Medulla oblongata (tissue), 1 donor: ENCODE results near the gene ANK3.
A peak's percentile ranks its signal among the peaks of the same experiment; 100 is the strongest.

Experiments used
- DNase-seq: peaks from one replicate; pipeline ENCODE4 v3.0.0-alpha.2; 2015; ENCODE audit errors: extremely low spot score

ANK3 gene

GRCh38 chr10:60224066-60224705 lies 165.5 kb downstream of the ANK3 start:
- no peak for DNase-seq

GRCh38 chr10:60222047-60222446 lies 167.6 kb downstream of the ANK3 start:
- no peak for DNase-seq

DNA sequence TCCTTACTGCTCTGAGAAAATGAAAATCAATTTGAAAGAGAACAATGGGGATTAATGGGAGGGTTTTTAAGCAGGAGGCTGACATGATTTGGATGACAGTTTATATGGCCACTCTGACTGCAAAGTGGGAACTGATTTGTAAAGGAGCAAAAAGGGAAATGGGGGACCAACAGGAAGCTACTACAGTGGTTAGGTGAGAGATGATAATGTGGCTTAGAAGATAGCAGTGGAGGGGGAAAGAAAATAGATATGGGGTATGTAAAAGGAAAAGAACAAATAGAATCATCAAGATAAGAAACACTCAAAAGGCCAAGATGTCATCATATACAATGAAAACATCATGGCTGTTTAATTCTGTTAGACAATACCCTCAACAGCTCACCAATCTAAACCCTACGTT lies 177.5 kb downstream of the ANK3 start:
- DNase-seq, result no peak

DNA sequence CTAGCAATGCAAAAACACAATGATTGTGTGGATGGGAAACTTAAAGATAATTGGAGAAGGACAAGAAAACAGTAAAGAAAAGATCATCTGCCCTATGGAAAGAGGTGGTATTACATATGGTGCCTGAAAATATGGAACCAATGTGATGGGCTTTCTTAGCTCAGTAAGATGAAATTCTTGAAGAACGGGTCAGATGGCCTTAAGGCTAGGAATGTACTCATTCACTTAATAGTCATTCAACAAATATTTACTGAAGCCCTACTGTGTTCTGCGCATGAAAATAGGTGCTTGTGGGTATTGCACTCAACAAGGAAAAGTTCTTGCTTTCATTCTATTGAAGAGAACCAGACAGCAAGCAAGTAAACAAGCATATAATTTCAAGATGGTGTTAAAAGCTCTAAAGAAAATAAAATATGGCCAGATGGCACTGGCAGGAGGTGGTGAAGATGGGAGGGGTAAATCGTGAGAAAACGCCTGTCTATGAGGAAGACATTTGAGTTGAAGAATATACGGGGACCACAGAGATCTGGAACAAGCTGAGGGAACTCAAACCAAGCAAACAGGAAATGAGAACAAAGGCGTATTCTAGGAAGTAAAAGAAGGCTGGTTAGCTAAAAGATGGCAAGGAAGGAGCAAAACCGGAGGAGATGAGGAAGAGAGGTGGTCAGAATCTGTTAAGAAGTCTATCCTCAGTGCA lies 179.7 kb downstream of the ANK3 start:
- no peak for DNase-seq

DNA sequence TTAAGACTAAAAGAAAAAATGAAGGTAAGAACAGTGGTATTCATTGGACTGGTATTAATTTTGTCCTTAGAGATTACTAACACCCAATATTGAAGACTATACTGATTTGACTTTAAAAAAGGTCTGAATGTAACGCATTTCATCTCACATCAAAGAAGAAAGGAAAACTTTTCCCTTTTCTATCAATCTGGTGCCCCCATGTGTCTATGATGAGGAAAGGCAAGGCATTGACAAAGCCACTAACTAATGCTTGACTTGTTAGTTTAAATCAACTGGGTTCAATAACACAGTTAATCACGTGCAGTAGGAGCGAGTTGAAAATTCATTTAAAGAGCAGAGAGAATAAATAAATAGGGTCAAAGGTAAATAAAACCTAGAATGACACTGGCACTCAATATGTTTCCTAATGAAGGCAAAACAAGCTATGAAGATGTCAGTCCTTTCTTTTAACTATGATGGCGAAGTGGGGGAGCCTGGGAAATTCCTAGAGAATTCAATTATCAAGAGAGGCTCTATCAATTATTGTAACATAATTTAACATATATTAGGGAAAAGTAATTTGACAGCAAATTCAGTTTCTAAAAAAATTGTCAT lies 180.9 kb downstream of the ANK3 start:
- DNase-seq, result peak; percentile 76

- no peak for DNase-seq
Measured at GRCh38 chr10:60207894-60208293, 181.8 kb downstream of the ANK3 start.

DNA sequence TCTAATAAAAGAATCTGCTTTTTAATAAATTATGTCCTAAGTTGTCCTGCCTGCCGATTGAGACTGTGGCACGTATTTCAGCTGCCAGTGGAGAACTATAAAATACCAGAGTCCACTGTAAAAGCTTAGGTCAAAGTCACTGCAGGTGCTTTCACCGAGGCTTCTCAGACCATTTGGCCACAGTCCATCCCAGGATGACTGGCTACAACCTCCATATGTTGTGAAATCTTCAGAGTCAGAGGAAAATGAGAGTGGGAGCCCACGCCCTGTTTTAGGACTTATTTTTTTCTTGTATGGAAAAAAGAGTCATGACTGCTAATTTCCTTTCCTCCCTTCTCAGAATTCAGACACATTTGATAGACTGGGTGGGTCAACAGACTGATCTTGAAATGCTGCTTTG lies 182.9 kb downstream of the ANK3 start:
- no peak for DNase-seq

DNA sequence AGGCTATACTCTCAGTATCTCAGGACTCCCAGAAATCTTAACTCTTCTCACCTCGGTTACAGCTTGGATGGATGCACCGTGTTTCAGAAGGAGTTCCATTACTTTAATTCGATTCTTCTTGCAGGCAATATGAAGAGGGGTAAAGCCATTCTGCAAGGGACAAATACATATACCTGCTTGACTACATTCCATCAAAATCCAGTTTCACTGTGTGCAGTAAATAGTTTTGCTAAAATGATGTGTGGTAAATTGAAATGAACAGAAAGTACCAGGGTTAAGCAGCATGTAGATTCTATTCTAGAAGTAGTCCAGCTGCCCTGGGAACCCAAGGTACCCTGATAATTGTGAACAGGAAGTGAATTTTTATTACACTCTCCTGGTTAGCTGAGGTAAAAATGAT lies 183.9 kb downstream of the ANK3 start:
- DNase-seq, result no peak

DNA sequence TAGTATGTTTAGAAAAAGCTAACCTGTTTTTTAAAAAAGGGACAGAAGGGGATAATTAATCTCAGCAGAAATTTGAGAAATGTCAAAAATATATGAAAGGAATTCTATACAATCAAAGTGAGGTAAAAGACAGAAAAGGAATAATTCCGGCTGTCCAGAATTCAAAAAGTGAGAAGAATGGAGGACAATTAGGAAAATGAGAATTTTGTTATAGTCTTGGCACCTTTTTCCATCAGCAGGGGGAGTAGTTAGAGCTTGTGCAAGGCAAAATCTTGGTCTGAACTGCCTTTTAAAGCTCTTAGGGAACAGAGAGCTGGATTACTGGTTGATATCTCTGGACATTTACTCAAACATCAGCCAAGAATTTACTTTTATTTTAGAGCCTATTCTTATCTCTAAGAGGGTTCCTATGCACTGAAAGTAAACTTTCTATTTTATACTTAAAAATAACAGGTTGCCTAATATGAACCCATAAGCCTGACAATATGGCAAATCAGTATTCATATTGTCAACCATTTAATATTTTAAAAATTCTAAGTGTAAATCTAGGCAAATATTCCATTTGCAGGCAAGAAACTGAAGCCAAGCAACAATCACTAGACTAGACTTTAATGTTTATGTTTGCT lies 185.6 kb downstream of the ANK3 start:
- DNase-seq, result peak; percentile 76

- DNase-seq, result no peak
Measured at GRCh38 chr10:60200682-60201053, 189.0 kb downstream of the ANK3 start.

GRCh38 chr10:60200012-60200681 lies 189.5 kb downstream of the ANK3 start:
- DNase-seq, result no peak

DNA sequence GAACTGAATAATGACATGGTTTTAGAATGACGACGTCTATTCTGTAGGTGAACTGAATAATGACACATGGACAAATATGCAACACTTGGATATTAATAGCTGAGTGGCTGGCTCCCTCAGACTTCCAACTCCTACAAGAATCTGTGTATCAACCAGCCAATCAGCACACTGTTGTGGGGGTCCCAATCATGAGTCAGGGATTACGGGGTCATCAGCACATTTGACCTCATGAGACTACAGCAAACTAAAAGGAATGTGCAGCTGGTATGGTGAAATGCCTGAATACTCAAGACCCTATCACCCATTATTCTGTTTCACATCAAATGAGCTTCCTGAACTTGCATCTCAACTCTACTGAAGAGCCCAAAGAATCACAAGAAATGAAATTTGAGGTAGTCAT lies 192.5 kb downstream of the ANK3 start:
- no peak for DNase-seq

- DNase-seq, result no peak
Measured at GRCh38 chr10:60194421-60194820, 195.3 kb downstream of the ANK3 start.

DNA sequence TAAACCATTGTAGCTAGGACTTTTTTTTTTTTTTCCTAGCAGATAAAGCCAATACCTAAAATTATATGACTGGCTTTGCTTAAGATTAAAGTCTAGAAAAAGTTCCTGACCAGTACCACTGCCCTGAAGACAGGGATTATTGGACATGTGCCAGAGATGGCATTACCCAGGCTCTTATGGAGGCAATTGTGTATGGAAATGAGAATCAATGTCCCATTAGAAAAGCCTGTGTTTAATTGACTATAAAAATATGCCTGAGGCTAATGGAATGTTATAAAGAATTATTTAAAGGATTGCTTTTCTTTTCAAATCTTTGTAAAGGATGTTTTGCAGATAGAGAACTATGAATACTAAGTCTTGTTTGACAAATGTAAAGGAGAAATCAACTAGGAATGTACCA lies 196.7 kb downstream of the ANK3 start:
- DNase-seq, result no peak

DNA sequence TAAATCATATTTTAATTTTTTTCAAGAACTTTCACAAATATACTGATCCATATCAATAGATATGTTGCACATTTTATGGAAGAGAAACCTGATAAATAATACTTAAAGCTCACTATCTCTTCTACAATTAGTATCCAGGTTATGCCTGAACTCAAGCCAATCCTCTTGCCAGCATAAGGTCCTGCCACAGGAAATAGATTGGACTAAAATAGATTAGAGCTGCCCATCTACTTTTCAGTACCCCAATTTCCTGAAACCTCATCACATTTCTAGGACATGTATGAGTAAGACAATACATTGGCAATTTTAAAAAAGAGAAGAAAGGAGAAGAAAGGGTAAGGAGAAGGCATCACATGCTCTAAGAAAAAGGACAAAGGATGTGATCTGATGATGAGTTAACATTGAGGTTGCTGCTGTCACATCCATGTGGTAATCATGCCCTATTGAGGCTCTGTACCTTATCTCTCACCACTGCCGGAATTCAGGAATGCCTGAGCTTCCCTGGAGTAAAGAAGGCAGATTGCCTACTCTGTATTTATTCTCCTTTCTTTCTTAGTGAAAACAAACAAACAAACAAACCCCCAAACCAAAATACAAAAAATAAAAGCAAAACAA lies 199.7 kb downstream of the ANK3 start:
- no peak for DNase-seq

GRCh38 chr10:60188548-60188947 lies 201.1 kb downstream of the ANK3 start:
- no peak for DNase-seq

DNA sequence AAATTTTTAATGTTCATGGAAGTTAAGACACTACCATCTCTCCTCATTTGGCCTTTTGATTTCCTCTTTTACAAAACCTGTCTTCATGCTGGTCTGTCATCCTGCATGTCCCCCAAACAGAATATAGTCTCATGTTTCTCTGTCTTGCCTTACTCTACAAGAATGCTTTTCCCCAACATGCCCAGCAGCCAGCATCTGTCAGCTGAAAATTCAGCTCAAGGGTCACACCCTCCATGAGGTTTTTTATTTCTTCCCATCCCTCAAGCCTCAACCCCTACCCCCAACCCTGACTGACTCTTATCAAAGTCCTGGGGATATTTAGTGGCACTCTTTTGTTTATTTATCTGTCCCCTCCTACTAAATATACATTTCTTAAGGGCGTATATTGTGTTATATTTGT lies 202.0 kb downstream of the ANK3 start:
- no peak for DNase-seq

- DNase-seq, result no peak
Measured at GRCh38 chr10:60186315-60187071, 203.2 kb downstream of the ANK3 start.

- DNase-seq, result no peak
Measured at GRCh38 chr10:60185421-60185820, 204.3 kb downstream of the ANK3 start.

DNA sequence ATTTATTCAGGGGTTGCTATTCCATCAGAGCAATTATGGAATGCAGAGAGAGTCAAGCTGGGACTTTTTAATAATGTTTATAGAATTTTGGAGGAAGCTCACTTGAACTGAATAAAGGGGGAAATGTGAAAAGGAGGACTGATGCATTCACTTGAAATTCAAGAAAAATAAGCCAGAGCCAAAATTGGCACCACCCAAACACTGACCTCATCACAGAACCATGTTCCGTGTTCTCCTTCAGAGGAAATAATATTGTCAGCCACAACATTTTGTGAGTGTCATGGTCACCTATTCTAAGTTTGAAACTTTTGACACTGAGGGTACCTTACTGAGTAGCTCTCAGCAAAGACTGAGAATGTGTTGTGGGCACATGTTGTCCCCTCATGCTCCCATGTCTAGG lies 207.0 kb downstream of the ANK3 start:
- no peak for DNase-seq

DNA sequence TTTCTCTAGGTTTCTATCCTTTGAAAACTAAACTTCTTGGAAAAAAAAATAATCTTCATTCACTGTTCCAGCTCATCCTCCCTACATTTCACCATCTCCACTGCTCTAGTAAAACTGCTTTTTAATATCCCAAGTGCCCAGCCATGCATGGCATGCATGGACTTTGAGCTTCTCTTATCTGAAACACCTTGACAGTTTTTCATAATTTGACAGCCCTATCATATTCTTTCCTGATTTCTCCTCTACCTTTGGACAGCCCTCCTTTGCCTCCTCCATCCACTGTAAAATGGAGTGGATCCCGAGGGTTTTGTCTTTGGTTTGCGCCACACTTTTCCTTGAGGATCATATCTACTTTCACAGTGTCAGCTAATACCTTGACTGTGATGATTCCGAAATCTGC lies 212.8 kb downstream of the ANK3 start:
- no peak for DNase-seq
